ENCODE results near the gene GOLGA6L7. TPM values are rescaled to one million over a fixed set of nuclear protein-coding genes. Genes with fewer than 3 reads are reported as not detected.
A peak's percentile ranks its signal among the peaks of the same experiment; 100 is the strongest.
"Not testable (repeated sequence)": the region's sequence is repeated elsewhere in the genome, so short reads cannot be mapped to it uniquely, and the experiment has no call there.

Gene GOLGA6L7
- total RNA-seq, 1 donor: not detected

DNA sequence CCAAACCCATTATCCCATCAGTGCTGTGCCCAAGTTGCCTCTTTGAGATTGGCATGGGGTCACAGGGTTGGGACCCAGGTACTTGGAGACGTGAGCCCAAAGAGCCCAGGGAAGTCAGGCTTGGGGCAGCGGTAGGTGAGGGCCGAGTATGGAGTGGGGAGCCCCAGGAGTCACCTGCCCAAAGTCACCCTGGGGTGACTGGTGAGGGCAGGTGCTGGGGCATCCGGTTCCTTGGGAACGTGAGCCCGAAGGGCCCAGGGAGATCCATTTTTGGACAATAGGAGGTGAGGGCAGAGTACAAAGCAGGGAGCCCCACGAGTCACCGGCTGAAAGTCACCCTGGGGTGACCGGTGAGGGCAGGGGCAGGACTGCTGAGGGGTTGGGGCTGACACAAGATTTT lies 485 bp downstream of the GOLGA6L7 start:
- not testable (repeated sequence) for H3K4me3 ChIP-seq (ENCODE audit: low read depth, low read length); DNase-seq (ENCODE audit: low read depth)

DNA sequence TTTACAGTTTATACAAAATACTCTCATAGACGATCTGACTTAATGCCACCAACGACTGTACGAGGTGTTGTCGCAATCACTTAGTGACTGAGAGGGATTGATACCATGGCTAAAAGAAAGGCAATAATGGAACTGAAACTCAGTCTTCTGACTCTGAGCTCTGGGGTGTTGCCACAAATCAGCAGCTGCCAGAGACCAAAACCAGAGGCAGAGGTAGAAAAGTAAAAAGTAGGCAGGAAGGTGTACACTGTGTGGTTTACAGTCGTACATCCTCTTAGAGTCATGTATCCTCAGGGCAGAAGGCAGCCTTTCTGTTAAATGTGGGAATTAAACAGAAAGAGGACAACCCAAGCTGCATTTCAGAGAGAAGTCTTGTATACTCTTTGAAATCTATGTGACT lies 1.2 kb downstream of the GOLGA6L7 start:
- H3K4me3 ChIP-seq (ENCODE audit: low read depth, low read length); DNase-seq (ENCODE audit: low read depth): not testable (repeated sequence)

DNA sequence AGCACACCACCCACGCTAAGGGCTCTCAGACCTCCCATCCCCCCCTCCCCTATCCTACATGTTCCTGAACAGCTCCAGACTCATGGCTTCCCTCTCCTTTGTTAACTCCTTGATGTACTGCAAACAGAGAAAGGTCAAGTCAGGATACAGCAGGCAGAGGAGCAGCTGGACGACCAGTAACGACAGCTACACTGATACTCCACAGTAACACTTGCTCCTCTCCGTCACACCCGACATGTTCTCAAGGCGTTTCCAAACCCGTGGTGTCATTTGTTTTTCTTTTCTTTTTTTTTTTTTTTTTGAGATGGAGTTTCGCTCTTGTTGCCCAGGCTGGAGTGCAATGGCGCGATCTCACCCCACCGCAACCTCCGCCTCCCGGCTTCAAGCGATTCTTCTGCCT lies 4.3 kb downstream of the GOLGA6L7 start:
- DNase-seq (ENCODE audit: low read depth); H3K4me3 ChIP-seq (ENCODE audit: low read depth, low read length): not testable (repeated sequence)

DNA sequence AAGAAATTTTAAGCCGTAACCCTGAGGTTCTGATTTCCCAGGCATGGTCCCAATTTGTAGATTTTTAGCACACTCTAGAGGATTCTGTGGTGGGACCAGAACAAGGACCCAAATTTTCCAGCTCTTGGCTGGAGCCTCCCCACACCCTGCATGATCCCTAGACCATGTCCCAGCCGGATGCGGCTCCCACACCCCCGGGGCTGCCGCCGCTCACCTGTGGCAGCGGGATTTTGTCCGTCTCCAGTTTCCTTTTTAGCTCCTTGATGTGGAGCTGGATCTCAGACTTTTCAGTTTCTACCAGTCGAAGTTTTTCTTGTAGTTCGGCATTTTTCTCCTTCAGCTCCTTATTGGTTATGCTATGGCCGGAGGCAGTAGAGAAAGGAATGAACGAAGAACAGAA lies 4.9 kb downstream of the GOLGA6L7 start:
- DNase-seq (ENCODE audit: low read depth); H3K4me3 ChIP-seq (ENCODE audit: low read depth, low read length): not testable (repeated sequence)

DNA sequence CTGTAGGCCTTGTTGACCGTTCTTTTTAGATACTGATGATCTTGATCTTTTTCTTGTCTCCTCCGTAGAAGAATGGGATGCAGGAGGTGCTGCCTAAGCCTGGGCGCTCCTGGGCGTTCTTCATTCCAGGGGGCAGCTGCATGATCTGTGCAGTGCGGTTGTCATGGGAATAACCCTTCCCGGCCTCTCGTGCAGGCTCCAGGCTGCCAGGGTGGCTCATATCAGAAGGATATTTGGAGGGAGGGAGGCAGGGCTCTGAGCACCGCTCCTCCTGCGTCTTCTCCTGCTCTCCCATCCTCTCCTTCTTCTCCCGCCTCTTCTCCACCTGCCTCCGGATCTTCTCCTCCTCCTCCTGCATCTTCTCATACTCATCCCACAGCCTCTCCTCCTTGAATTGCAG lies 6.2 kb downstream of the GOLGA6L7 start:
- not testable (repeated sequence) for DNase-seq (ENCODE audit: low read depth); H3K4me3 ChIP-seq (ENCODE audit: low read depth, low read length)

DNA sequence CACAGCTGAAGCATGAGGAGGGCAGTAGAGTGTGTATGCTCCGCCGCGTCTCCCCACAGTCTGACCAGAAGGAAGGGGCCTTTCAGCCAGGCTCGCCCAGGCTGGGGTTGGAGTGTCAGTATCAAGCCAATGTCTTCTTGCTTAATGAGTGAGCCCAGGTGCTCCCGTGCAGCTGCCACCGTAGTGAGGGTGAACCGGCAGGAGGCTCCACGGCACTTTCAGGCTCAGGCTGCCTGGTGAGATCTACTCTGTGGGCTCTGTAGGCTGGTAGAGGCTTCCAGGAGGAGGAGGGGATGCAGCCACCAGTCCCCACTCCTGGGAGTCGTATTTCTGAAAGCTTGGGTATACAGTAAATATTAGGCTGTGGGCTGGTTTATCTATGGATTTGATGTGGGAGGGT lies 8.2 kb downstream of the GOLGA6L7 start:
- H3K4me3 ChIP-seq (ENCODE audit: low read depth, low read length); DNase-seq (ENCODE audit: low read depth): not testable (repeated sequence)

DNA sequence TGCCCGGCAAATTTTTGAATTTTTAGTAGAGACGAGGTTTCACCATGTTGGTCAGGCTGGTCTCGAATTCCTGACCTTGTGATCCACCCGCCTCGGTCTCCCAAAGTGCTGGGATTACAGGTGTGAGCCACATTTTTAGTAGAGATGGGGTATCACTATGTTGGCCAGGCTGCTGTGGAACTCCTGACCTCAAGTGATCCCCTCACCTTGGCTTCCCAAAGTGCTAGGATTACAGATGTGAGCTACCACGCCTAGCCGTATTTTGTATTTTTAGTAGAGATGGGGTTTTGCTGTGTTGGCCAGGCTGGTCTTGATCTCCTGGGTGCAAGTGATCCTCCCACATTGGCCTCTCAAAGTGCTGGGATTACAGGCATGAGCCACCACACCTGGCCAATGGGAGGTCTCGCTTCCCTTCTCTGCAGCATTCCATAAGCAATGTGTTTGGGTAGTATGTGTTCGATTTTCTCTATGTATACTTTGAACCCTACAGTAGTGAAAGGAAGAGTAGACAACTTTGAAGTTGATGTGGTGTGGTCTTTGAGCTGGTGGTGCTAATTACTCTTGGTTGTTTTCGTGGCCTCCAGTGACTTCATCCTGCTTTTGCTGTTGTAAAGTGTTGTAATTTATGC lies 13.4 kb downstream of the GOLGA6L7 start:
- H3K4me3 ChIP-seq (ENCODE audit: low read depth, low read length): not testable (repeated sequence)

DNA sequence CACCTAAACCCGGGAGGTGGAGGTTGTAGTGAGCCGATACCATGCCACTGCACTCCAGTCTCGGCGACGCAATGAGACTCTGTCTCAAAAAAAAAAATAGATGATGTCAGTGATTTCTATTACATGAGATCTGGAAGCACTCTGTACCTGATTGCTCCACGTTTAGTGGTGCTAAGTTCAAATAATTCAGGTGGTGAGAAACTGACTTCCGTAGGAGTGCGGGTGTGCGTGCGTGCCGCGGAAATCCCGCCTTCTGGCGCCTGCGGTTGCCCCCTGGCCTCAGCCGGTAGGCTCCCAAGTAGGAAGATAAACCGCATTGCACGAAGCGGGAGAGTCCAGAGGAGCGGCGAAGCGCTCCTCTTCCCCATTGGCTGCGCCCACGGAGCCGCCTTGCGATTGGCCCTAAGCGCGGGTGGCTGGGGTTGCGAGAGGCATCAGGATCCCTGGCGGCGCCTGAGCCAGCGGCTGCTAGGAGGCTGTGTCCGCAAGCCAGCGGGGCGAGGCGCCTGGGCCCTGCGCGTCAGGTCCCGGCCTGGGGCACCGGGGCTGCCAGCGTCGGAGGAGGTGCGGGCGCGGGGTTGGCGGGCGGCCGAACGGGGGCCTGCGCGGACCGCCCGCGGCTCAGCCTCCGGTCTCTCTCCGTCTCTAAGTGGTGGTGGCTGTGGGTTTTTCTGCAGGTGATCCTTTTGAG lies 16.4 kb downstream of the GOLGA6L7 start:
- H3K4me3 ChIP-seq (ENCODE audit: low read depth, low read length): peak overlapping the region; percentile 51
- DNase-seq (ENCODE audit: low read depth): peak; percentile 77

More for the DNA sequence above, 13.4 kb downstream of the GOLGA6L7 start:
- DNase-seq (ENCODE audit: low read depth): not testable (repeated sequence)

DNA sequence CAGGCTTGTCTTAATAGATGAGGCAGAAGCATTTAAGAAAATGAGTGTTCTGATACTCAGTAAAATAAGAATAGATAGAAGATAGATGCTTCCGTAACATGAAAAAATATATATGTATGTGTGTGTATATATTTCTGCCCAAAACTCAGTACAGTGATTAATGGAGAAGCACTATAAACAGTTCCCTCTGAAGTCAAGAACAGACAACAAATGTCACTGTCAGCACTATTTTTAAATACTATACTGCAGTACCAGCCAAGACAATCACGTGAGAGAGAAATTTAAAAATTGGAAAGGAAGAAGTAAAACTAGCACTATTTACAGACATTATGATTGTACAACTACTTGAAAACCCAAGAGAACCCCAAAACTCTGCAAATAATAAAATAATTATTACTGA lies 27.0 kb downstream of the GOLGA6L7 start:
- not testable (repeated sequence) for H3K4me3 ChIP-seq (ENCODE audit: low read depth, low read length); DNase-seq (ENCODE audit: low read depth)

DNA sequence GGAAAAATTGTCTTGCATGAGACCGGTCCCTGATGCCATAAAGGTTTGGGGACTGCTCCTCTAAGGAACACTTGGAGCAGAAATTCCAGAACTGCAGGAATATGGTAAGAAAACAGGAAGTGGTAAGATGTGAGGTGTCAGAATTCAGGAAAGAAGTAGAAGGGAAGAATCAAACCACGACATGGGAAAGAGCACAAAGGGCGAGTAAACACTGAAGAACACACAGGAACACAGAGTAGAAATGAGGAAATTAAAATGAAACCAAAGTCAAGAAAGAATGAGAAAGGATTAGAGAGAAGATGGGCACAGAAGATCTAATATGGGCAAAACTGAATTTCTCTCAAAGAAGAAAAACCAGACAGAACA lies 28.5 kb downstream of the GOLGA6L7 start:
- not testable (repeated sequence) for DNase-seq (ENCODE audit: low read depth); H3K4me3 ChIP-seq (ENCODE audit: low read depth, low read length)

DNA sequence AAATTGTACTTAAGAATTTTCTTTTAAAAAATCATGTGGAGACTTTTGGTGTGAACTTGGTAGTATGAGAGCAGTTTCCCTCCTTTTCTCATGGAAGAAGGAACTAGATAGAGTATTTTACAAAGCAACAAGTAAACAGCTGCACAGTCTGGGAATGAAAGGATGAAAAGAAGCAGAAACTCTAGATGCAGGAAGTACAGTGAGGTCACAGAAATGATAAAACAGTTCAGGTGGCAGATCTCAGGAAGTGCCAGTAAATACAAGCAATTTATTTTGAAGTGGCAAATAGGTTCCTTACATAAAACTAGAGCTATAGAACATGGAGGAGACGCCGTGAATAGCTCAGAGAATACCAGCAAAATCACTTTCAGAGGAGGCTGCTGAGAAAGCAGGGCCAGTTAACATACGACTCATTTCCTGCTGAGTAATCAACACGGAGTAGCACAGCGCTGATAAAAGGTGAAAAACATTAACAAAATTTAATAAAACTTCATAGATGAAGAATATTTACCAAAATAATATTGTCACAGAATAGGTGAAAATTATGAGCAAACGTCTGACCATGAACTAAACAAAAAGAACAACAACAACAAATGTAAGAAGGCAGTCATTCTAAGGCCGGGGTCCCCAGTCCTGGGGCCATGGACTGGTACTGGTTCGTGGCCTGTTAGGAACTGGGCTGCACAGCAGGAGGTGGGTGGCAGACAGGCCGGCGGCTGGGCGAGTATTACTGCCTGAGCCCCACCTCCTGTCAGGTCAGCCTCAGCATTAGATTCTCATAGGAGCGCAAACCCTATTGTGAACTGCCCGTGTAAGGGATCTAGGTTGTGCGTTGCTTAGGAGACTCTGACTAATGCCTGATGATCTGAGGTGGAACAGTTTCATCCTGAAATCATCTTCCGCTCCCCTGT lies 29.2 kb downstream of the GOLGA6L7 start:
- H3K4me3 ChIP-seq (ENCODE audit: low read depth, low read length): not testable (repeated sequence)
- peak; percentile 2 for DNase-seq (ENCODE audit: low read depth)

DNA sequence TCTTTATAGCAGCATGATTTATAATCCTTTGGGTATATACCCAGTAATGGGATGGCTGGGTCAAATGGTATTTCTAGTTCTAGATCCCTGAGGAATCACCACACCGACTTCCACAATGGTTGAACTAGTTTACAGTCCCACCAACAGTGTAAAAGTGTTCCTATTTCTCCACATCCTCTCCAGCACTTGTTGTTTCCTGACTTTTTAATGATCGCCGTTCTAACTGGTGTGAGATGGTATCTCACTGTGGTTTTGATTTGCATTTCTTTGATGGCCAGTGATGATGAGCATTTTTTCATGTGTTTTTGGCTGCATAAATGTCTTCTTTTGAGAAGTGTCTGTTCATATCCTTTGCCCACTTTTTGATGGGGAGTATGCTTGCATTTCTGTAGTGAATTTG lies 30.3 kb downstream of the GOLGA6L7 start:
- not testable (repeated sequence) for H3K4me3 ChIP-seq (ENCODE audit: low read depth, low read length); DNase-seq (ENCODE audit: low read depth)

DNA sequence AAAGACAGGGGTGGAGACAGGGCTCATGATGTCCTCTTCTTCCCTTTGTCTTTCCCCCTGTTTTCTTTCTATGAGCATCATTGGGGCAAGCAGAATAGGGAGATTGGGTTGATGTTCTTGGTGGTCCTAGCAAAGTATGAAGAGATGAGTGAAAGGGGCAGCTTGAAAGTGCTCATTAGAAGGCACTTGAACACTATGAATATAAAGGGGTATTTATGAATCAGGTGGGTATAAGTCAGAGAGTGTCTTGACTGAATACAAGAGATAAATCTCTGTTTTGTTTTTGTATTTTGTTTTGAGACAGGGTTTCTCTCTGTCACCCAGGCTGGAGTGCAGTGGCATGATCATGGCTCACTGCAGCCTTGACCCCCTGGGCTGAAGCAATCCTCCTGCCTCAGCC lies 34.4 kb downstream of the GOLGA6L7 start:
- not testable (repeated sequence) for DNase-seq (ENCODE audit: low read depth); H3K4me3 ChIP-seq (ENCODE audit: low read depth, low read length)

DNA sequence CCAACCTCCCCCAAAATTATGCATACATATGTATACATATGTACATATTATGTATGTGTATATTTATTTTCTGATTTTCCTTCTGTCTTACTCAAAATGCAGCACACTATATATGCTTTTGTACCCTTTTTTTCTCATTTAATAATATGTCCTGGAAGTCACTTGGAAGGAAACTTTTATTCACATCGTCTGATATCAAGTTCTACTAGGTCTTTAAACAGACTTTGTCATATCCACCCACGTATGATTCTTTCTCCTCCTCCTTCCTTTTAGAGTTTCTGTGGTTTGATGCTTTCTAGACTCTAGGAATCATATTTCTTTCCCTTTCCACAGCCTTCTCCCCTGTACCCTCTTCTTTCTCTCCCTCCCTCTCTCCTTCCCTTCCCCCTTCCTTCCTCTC lies 35.1 kb downstream of the GOLGA6L7 start:
- not testable (repeated sequence) for H3K4me3 ChIP-seq (ENCODE audit: low read depth, low read length); DNase-seq (ENCODE audit: low read depth)

DNA sequence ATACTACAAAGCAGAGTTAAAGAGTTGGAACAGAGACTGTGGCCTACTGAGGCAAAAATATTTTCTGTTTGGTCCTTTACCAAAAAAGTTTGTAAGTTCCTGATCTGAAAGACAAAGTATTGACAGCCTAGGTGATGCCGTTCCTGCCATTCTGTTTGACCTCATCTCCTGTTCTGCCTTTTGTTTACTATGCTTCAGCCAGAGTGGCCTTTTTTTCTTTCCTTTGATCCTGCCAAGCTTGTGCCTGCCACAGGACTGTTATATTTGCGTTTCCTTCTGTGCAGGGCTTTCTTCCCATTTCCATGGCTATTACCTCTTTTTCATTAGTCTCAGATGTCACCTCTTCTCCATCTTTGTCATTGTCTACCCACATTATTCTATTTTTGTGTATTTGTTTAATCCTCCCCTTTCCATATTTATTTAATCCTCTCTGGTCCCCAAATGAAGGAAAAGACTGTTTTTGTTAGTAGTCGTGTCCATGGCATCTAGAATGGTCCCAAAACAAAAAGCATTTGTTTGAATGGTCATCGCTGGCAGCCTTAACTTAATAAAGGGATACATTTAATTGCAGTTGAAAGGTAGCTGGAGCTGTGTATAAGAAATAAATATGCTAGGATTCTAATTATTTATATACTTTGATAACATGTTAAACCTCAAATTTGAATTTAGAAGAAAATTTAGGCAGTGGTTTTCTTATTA lies 36.4 kb downstream of the GOLGA6L7 start:
- H3K4me3 ChIP-seq (ENCODE audit: low read depth, low read length); DNase-seq (ENCODE audit: low read depth): not testable (repeated sequence)

DNA sequence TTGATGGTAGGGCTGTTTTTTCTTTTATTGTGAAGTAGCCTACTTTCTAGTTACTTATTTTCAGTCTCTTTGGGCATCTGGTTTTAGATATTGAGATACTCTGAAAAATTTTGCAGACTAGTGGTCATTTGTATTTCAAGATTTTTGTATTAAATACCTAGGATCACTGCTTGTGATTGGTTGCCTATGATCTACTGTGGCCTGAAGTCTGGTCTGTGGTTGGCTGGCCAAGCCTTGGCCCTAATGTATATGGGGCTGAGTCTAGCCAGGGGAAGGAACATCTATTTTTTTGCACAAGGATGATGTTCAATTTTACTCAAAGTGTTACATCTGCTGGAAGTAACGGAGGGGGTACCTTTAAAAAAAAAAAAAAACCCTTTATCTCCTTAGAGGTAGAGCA lies 38.0 kb downstream of the GOLGA6L7 start:
- DNase-seq (ENCODE audit: low read depth); H3K4me3 ChIP-seq (ENCODE audit: low read depth, low read length): not testable (repeated sequence)

DNA sequence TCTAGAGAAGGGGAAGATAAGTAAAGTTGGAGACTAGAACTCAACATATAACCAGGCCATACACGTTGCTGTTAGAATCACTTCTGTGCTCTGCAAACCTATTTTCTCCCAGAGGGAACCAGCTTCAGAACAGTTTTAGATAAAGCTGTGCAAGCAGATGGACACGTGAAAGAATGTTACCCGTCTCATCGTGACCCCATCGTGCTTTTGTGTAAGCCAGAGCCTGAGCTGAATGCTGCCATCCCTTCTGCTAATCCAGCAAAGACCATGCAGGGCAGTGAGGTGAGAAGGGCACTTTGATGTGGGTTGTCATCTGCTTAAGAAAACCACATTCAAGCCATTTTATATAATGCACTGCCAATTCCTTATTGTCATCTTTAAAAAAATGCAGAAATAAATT lies 40.3 kb downstream of the GOLGA6L7 start:
- not testable (repeated sequence) for DNase-seq (ENCODE audit: low read depth); H3K4me3 ChIP-seq (ENCODE audit: low read depth, low read length)

DNA sequence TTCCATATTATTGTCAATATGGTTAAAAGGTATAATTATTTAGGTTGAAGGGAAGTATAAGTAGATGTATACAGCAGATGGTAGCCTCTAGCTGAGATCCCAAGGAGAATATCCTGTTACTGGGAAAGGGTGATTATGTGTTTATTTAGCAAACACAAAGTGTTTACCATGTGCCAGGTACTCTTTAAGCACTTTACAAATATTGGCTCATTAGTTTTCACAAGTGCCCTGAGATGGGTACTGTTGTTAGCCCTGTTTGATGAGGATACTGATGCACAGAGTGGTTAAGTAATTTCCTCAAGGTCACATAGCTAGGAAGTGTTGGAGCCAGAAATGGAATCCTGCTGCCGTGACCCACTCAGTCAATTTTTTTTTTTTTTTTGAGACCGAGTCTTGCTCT lies 48.1 kb downstream of the GOLGA6L7 start:
- not testable (repeated sequence) for DNase-seq (ENCODE audit: low read depth); H3K4me3 ChIP-seq (ENCODE audit: low read depth, low read length)

DNA sequence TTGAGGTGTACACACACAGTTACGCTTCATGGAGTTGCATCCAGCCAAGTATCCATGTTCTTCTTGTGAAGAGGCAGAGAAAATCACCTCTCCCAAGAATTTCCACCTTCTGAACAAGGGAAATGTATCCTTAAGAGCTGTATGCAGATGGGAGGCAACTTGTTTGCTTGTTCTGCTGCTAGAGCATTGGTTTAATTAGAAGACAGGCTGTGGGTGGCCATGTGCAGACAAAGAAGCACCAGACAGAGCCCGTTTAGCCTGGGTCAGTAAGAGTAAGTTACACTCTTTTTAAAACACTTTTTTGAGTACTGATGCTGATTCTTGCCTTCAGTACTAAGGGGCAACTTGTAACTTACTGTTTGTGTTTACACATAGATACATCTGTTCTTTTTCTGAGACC lies 50.2 kb downstream of the GOLGA6L7 start:
- not testable (repeated sequence) for H3K4me3 ChIP-seq (ENCODE audit: low read depth, low read length); DNase-seq (ENCODE audit: low read depth)
